NCI-H2081 treated with DMSO at 0.1 percent for 48 hours (cell line): ENCODE data around the gene SORD.
A peak's percentile ranks its signal among the peaks of the same experiment; 100 is the strongest.
"Not testable (repeated sequence)": the region's sequence is repeated elsewhere in the genome, so short reads cannot be mapped to it uniquely, and the experiment has no call there.

ENCODE experiments used
- DNase-seq: peaks from one replicate; lab custom pipeline; 2025; lab: John Stamatoyannopoulos, UW

SORD gene

DNA sequence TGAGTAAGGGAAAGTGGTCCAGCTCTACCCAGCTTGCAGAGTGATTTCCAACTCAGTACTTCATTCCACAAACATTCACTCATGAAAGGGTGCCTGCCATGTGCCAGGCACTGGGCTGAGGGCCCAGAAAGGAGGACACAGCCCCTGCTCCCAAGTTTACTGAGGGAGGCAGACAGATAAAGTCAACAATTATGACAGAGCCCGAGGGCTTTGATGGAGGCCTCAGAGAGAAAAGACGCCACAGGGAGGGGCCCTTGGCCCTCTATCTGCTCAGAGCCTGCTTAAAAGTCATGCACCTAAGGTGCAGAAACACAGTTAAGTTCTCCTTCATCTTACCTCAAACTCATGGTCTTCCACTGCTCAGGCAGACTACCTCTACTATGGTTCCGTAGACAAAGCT lies 1.7 kb downstream of the SORD start:
- DNase-seq: not testable (repeated sequence)

DNA sequence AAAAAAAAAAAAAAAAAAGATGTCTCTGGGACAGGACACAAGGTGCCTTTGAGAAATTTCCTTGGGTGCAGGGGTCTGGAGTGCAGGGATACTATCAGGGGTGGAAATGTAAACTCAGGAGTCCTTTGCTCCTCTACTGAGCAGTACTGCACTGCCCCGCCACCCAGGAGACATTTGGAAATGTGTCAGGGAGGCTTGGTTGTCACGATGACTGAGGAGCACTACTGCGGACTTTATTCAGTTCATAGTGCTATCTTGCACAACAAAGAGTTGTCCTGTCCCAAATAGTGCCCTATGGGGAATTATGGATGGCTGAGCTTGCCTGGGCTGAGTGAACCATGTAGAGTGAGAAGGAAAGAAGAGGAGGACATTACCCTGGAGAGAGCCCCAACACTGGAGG lies 2.6 kb downstream of the SORD start:
- DNase-seq: not testable (repeated sequence)

DNA sequence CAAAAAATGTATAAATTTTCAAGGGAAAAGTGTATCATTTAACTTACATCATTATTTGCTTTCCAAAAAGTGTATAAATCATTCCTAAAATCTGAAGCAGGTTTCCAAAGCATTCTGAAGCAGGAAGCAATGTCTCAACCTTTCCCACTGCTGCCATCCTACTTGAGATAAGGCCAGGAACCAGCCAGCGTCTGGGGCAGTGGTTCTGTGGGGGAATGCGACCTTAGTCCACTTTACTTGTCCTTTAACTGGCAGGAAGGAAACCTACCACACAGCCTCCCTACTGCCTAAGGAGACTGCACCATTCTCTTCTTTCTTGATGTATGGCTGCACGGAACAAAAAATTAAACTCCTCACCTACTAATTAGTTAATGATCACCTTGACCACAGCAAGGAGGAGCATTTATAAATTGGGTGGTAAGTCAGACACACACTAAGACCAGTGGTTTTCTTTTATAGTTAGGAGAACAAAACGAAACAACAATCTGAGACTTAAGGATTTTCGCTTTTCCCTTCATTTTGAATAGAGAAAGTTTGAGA lies 3.7 kb downstream of the SORD start:
- DNase-seq: no peak

DNA sequence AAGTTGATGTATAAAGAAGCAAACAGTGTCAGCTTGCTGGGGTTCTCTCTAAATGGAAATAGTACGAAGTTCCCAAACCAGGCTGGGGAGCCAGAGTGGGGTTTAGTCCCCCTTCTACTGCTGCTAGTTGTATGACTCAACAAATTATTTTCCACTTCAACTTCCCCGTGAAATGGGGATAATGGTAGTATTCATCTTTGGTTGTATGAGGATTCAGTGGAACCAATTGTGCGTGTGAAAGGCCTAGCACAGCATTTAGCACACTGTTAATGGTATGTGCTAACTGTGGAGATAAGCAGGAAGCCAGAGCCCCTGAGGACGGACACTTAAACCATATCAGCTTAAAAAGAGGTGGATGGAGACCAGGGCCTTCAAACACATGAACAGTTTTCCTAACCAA lies 4.2 kb downstream of the SORD start:
- no peak for DNase-seq

DNA sequence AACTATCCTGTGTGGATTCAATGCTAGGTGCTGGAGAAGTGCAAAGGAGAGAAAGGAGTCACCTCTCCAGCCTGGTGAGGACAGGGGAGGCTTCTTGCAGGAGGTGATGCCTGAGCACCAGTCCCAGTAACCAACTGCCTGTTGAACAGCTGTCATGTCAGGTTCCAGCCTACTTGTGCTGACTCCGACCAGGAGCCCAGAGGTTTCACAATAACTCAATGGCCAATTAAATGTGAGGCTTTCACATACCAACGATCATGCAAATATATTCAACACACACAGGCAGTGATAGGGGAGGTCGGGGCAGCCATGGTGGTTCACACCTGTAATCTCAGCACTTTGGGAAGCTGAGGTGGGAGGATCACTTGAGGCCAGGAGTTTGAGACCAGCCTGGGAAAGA lies 7.7 kb downstream of the SORD start:
- DNase-seq: no peak

DNA sequence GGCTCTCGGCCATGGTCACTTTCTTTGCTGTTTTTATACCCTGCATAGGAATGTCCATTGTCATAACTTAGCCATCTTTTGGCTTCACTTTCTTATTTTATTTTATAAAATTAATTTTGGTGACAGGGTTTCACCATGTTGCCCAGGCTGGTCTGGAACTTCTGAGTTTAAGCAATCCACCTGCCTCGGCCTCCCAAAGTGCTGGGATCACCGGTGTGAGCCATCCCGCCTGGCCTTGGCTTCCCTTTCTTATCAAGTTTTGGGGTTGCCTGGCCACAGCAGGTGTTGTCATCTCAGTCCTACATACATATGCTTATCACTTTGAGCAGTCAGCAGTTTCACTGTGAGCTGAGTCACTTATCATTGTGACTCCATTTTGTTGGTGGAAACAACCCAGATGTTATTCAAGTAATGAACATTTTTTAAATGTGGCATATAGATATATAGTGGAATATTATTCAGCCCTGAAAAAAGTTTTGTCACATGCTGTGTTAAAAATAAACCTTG lies 8.6 kb downstream of the SORD start:
- not testable (repeated sequence) for DNase-seq

DNA sequence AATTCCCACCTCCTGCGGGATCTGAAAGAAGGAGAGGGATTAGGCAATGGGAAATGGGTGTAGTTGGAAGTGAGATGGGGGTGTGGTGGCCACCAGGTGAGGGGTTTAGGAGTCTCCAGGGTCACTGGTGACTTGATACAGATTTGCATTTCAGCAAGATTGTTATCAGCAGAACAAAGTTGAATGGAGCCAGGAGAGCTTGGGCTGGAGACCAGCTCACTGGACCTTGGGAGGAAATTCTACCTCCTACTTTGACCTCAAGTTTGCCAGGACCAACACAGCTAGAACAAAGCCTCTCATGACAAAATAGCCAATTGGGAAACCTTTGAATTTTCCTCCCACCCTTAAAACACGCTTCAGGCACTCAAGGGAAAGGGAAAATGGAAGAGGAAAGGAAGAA lies 9.5 kb downstream of the SORD start:
- not testable (repeated sequence) for DNase-seq

DNA sequence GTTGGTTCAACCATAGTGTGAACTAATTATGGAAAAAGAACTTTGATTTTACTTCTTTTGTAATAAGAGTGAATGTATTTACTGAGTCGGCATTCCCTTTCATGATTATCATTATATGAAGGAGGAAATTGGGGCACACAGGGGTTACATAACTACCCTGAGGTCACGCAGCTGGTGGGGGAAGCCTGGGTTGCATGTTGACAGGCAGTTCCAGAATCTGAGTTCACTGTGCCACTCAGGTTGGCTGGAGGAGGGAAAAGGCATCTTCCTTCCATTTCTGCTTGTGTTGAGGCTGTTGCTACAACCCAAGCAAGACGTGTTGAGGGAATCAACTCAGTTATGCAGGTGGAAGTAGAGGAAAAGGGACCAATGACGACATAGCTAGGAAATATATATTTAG lies 11.1 kb downstream of the SORD start:
- DNase-seq: not testable (repeated sequence)

DNA sequence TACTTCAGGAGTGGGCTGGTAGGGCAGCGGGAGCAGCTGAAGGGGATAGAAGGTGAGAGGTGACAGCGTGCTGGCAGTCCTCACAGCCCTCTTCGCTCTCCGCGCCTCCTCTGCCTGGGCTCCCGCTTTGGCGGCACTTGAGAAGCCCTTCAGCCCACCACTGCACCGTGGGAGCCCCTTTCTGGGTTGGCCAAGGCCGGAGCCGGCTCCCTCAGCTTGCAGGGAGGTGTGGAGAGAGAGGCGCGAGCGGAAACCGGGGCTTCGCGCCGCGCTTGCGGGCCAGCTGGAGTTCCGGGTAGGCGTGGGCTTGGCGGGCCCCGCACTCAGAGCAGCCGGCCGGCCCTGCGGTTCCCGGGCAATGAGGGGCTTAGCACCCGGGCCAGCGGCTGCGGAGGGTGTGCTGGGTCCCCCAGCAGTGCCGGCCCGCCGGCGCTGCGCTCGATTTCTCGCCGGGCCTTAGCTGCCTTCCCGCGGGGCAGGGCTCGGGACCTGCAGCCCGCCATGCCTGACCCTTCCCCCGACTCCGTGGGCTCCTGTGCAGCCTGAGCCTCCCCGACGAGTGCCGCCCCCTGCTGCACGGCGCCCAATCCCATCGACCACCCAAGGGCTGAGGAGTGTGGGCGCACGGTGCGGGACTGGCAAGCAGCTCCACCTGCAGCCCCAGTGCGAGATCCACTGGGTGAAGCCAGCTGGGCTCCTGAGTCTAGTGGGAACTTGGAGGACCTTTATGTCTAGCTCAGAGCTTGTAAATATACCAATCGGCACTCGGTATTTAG lies 11.8 kb downstream of the SORD start:
- DNase-seq: not testable (repeated sequence)

DNA sequence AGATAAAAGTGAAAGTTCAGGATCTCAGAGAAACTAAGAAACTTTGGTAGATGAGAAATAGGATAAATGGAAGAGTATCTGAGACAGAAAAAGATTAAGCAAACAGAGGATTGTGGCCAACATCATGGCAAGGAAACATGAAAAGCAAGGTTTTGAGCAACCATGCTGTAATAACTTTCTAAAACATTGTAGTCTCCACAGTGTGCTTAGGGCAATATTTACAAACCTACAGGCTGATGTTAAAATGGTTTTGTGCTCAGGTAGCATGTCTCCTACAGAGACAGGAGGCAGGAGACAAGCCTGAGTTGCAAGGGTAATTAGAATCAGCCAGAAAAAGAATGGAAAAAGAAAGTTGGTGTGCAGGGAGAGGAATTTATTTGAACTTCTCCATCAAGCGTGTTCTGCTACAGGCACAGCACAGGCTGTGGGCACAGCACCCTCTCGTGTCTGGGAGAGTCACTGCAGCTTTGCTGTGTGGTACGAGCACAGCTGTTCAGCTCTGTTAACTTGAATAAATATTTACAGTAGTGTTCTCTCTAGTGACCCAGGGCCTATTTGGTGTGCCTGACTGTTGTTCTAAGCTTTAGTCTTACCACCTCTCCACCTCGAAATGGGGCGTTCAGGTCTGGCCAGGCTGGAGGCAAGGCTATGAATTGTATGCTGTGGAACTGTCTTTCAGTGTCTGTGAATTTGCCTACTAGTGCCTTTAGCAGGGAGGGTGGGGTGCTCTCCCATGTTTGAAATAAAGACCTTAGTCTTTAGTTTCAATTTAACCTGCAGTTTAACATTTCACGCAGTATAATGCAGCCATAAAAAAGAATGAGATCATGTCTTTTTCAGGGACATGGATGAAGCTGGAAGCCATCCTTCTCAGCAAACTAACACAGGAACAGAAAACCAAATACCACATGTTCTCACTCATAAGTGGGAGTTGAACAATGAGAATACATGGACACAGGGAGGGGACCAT lies 14.1 kb downstream of the SORD start:
- peak; percentile 56 for DNase-seq

DNA sequence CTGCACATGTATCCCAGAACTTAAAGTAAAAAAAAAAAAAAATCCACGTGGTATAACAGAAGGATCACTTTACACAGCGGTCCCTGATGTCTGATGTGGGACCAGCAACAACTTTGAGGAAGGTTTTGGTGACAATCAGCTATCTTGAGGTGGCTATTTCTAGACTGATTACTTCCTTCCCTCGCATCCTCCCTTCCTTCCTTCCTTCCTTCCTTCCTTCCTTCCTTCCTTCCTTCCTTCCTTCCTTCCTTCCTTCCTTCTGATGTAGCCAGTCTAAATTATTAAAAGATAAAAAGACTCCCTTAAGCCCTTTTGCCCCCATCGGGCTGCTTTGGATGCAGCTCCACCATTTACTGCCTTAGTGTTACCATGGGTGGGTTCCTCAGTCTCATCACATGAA lies 14.9 kb downstream of the SORD start:
- no peak for DNase-seq

DNA sequence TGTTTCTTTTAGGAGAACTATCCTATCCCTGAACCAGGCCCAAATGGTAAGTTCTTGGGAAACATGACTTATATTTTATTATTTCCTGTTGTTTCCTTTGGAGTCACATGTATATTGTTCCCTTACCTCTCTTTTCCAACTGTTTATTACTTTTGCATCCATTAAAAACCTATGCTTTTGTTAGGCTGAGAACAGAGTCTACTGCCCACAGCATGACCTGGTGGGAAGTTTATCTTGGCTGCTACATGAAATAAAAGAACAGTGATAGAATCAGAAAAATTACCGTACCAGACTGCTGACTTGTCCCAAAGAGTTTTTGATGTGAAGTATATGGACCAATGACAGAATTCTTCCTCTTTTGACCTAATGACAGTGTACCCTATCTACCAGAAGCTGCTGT lies 17.4 kb downstream of the SORD start:
- not testable (repeated sequence) for DNase-seq

DNA sequence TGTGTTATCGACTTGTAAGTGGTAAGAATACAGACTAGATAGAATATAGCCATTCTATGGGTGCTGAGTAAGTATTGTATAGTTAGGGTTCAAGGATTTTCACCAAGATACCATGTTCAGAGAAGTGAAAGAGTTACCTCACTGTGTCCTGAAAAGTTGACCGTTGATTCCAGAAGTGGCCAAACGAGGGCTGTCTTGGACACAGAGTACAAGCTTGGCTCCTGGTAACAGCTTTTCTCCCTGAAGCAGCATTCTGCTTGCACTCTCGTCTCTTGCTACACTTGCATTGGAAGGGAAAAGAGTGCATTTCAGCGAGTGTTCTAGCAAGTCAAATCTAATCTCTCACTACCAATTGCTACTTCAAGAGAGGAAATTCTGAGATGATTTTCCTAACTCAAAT lies 18.5 kb downstream of the SORD start:
- DNase-seq: not testable (repeated sequence)

DNA sequence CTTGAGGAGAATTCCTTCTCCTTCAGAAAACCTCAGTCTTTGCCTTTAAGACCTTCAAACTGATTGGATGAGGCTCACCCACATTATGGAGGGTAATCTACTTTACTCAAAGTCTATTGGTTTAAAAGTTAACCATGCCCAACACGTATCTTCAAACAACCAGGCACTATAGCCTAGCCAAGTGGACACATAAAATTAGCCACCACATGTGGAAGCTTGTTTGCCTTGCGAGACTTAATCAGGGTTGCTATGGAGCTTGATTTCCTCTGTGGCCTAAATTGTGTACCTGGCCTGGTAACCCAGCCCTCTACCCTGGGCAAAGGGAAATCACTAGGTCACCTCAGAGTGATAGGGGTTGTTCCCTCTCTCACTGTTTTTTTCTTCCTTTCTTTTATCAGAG lies 19.9 kb downstream of the SORD start:
- not testable (repeated sequence) for DNase-seq

DNA sequence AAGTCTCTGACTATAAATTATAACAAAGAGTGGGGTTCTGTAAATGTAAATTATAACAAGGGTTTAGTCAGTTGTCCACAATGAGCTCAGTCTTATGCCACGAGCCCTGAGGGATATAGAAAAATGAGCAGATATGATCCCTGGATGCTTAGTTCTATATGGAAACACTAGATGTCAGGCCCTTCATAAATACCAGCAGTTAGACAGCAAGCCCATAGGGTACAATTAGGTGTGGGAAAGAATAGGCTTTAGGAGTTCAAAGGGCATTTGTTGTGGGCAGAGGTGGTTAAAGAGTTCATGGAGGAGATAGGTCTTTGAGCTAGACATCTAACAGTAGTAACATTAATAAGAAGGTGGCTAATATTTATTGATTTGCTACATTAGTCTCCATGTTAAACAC lies 21.3 kb downstream of the SORD start:
- DNase-seq: not testable (repeated sequence)

DNA sequence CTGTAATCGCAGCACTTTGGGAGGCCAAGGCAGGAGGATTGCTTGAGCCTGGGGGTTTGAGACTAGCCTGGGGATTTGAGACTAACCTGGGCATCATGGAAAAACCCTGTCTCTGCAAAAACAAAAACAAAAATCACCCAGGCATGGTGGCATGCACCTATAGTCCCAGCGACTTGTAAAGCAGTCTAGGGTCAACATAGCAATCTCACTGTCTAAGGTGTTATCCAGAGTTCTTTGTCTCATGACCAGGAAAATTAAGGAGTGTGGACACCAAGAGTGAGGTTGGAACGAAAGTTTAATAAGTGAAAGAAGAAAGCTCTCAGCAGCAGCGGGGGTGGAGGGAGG lies 25.4 kb downstream of the SORD start:
- not testable (repeated sequence) for DNase-seq

DNA sequence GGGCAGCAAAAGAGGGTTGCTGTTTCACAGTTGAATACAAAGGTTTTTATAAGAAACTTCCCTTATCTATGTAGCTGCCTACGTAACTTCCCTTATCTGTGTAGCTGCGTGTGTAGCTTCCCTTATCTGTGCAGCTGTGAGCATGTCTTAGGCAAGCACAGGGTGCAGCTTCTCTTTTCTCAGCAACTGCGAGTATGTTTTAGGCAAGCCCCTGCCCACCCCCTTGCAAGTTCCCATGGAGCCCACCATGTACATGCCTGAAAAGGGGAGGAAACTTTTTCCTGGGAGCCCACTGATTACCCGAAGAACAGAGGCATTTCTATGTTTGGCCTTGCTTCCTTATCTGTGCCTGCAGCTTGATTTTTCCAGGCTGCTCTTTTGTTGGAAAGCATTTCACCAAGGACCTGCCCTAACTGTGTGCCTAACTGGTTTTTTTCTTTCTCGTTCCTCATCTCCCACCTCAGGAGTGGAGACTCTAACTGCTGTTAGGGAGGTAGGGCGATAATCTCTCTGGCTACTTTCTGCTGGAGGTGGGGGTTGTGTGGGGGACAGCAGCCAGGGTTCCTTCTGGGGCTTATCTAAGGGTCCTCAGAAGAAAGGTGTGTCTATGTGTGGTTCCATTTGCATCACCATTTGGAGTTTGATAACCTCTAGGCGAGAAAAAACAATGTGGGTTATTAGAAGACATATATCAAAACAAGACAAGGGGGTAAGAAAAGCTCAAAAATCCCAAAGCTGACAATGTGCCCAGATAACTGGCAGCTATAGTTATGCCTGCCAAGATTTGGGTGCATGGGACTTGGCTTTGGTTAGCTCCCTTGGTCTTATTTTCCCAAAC lies 26.0 kb downstream of the SORD start:
- no peak for DNase-seq

DNA sequence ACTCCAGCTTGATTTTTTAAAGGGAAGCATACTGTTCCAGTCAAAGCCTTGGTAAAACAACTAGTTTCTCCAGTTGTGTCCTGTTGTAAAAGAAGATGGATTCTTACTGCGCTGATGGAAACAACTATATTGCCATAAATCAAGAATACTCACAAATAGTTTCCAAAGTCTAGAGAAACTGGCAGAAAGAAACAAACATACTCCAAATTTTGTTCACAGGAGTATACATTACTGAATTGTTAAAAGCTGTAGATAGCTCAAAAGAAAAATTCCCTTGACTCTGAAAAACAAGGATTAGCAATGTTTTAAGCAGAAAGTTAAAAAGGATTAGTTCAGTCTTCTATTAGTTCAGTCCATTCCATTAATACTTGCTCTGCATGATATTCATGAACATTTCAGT lies 27.6 kb downstream of the SORD start:
- no peak for DNase-seq

DNA sequence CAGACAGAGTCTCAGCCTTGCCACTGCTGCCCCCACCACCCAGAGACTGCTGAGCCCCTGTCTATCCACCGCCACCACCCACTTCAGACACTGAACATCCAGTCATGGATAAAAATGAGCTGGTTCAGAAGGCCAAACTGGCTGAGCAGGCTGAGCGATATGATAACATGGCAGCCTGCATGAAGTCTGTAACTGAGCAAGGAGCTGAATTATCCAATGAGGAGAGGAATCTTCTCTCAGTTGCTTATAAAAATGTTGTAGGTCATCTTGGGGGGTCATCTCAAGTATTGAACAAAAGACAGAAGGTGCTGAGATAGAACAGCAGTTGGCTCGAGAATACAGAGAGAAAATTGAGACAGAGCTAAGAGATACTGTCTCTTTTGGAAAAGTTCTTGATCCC lies 29.7 kb downstream of the SORD start:
- not testable (repeated sequence) for DNase-seq

DNA sequence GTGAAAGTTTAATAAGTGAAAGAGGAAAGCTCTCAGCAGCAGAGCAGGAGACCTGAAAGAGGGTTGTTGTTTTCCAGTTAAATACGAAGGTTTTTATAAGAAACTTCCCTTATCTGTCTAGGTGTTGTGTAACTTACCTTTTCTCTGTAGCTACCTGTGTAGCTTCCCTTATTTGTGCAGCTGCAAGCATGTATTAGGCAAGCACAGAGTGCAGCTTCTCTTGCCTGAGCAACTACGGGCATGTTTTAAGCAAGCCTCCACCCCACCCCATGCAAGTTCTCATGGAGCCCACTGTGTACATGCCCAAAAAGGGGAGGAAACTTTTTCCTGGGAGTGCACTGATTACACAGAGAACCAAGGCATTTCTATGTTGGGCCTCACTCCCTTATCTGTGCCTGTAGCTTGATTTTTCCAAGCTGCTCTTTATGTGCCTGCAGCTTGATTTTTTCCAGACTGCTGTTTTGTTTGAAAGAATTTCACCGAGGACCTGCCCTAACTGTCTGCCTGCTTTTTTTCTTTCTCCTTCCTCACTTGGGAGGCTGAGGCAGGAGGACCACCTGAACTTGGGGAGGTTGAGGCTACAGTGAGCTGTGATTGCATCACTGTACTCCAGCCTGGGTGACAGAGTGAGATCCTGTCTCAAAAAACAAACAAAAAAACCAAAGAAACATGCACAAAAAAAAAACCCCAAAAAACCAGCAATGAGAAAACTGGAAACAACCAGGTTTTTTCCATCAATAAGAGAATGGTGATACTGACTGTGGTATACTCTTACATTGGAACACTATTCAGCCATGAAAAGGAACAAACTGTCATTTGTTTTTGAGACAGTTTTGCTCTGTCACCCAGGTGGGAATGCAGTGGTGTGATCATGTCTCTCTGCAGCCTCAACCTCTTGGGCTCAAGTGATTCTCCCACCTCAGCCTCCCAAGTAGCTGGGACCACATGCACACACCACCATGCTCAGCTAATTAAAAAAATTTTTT lies 36.0 kb downstream of the SORD start:
- not testable (repeated sequence) for DNase-seq
